Stimulated activated CD4-positive, alpha-beta T cell treated with anti-CD3 and anti-CD28 coated beads, Interleukin-12 subunit alpha, Interleukin-12 subunit beta, amount 100 ng/mL, for 24 hours (primary cell): ENCODE results near the gene IRS2.
"Not testable (repeated sequence)": the region's sequence is repeated elsewhere in the genome, so short reads cannot be mapped to it uniquely, and the experiment has no call there.

Experiments
- DNase-seq, 2 experiments: peaks; one replicate each; pipeline ENCODE4 v3.0.0-alpha.2; 2020; ENCODE audit warnings: low read depth in 2 of 2

Gene IRS2, protein sequence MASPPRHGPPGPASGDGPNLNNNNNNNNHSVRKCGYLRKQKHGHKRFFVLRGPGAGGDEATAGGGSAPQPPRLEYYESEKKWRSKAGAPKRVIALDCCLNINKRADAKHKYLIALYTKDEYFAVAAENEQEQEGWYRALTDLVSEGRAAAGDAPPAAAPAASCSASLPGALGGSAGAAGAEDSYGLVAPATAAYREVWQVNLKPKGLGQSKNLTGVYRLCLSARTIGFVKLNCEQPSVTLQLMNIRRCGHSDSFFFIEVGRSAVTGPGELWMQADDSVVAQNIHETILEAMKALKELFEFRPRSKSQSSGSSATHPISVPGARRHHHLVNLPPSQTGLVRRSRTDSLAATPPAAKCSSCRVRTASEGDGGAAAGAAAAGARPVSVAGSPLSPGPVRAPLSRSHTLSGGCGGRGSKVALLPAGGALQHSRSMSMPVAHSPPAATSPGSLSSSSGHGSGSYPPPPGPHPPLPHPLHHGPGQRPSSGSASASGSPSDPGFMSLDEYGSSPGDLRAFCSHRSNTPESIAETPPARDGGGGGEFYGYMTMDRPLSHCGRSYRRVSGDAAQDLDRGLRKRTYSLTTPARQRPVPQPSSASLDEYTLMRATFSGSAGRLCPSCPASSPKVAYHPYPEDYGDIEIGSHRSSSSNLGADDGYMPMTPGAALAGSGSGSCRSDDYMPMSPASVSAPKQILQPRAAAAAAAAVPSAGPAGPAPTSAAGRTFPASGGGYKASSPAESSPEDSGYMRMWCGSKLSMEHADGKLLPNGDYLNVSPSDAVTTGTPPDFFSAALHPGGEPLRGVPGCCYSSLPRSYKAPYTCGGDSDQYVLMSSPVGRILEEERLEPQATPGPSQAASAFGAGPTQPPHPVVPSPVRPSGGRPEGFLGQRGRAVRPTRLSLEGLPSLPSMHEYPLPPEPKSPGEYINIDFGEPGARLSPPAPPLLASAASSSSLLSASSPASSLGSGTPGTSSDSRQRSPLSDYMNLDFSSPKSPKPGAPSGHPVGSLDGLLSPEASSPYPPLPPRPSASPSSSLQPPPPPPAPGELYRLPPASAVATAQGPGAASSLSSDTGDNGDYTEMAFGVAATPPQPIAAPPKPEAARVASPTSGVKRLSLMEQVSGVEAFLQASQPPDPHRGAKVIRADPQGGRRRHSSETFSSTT (N-terminal part only)

GRCh38 chr13:109786457-109787134 lies at the start of gene IRS2:
Gene IRS2, minus strand, starts transcription at chr13:109786583. Its CDS starts 530 bp downstream, at chr13:109786053.
- peak; percentile 79 to 80 for DNase-seq

DNA sequence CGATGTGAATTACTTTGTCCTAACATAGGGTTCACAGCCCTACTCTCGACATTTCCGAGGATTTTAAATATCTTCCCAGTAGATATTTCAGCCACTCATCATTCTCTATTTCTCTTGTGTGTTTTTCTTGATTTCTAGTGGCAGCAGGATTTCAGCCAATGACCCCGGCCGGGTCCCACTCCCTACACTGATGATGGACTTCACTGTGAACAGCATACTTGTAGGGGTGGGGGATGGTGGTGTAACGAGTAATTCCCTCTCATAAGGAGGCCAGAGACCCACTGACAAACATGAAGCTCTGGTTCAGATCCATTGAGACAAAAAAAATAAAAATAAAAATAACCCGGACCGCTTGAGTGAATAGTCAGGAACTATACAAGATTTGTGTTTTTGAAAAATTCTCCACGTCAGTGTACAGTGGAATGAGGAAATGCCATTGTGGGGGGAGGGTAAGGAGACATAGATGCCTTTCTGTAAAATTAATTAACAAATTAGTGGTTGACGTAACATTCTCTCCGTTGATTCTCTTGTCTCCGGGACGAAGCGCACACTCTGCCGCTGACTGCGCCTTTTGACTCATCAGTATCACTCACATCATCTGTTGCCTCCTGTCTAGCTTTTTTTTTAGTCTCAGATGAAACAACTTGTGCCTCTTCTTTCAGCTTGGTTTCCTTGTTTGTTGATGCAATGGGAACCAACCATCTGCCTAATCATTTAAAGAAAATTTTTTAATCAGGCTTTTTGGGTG lies 48.8 kb upstream of the IRS2 start:
- DNase-seq: no peak

GRCh38 chr13:109833940-109834339 lies 47.6 kb upstream of the IRS2 start:
- no peak for DNase-seq

DNA sequence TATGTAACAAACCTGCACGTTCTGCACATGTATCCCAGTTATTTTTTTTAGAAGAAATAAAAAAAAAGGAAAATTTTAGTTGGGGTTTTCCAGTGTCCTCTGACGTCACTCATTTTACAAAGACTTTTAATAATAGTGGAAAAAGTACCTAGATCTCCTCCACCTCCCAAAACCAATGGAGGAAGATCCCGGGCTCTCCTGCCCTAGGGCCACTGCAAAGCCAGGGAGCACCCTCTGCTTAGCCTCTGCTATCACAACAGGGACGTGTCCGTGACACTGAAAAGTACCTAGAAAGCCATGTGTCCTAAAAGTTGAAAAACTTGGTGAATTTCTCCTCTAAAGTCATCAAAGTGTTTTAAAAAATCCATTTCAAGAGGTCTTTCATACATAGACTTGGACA lies 46.7 kb upstream of the IRS2 start:
- no peak for DNase-seq

- not testable (repeated sequence) for DNase-seq
Observed at GRCh38 chr13:109828591-109829316, 42.4 kb upstream of the IRS2 start.

DNA sequence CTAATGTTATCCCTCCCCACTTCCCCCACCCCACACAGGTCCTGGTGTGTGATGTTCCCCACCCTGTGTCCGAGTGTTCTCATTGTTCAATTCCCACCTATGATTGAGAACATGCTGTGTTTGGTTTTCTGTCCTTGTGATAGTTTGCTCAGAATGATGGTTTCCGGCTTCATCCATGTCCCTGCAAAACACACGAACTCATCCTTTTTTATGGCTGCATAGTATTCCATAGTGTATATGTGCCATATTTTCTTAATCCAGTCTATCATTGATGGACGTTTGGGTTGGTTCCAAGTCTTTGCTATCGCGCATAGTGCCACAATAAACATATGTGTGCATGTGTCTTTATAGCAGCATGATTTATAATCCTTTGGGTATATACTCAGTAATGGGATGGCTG lies 36.8 kb upstream of the IRS2 start:
- not testable (repeated sequence) for DNase-seq

GRCh38 chr13:109821103-109821502 lies 34.7 kb upstream of the IRS2 start:
- DNase-seq: no peak

DNA sequence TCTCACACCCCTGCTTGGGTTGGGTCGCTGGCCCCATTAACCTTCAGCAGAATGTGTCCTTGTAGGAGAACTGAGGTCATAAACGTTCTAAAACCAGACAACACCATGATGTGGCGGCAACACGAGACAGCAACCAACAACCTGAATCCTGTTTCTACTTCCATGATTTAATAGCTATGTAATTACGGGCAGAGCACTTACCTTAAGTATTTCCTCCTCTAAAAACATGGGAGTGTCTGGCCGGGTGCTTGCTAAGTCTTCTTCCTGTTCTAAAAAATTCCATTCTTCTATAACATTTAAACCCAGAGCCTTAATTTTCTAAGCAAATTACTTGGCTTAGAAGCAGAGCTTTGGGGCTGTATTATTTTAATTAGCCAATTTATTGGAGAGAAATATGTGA lies 33.5 kb upstream of the IRS2 start:
- no peak for DNase-seq

DNA sequence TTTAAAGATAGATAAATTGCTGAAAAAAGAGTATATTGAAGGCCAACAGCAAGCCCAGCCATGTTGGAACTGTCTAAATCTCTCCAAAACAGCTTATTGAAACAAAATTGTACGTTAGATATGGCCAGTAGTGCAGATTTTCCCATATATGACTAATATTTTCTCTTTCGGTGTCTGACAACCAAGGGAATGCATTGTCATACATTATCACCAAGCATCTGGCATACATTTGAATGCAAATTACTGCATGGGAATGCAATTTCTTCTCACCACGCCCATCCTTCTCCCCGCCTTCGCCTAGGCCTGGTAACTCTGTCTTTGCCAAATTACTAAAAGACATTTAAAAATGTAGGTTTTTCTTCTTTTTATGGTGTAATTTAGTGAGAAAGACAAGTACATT lies 32.5 kb upstream of the IRS2 start:
- no peak for DNase-seq

DNA sequence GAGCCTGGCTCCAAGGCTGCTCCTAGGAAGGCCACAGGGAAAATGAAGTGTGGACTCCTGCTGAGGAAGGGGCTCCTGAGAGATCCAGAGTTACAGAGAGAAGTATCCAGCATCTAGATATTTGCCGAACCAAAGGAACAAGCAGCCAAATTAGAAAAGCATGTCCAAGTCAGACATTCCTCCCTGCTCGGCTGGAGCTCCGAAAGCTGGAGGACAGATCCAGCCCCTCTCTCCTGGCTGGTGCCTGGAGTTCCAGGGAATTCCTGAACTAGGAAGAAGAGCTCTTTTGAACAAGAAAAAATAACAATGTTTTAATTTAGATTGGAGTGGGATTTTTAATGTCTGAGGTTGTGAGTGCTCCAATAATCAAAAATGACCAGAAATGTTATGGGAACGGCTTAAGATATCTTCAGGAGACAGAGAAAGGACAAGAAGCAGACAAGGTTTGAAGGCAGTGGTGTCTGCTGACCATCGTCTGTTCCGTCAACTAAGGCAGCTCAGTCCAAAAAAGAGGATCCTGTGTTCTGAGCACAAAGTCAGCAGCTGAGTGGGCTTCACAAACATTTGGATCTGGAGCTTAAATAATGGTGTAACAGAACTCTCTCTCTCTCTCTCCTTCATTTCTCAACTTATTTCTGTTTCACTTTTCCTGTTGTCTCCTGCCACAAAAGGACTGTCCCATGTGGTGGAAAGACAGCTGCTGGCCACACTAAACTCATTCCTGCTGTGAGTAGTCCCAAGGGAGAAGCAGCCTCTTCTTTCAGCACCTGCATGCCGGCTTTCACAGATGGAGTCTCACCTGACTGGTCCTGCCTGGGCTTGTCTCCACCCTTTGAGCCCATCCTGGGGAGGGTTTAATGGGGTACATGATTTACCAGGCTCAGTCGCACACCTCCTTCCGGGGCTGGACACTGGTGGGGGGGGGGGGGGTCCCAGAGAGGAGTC lies 31.5 kb upstream of the IRS2 start:
- no peak for DNase-seq

GRCh38 chr13:109816808-109817203 lies 30.4 kb upstream of the IRS2 start:
- no peak for DNase-seq

DNA sequence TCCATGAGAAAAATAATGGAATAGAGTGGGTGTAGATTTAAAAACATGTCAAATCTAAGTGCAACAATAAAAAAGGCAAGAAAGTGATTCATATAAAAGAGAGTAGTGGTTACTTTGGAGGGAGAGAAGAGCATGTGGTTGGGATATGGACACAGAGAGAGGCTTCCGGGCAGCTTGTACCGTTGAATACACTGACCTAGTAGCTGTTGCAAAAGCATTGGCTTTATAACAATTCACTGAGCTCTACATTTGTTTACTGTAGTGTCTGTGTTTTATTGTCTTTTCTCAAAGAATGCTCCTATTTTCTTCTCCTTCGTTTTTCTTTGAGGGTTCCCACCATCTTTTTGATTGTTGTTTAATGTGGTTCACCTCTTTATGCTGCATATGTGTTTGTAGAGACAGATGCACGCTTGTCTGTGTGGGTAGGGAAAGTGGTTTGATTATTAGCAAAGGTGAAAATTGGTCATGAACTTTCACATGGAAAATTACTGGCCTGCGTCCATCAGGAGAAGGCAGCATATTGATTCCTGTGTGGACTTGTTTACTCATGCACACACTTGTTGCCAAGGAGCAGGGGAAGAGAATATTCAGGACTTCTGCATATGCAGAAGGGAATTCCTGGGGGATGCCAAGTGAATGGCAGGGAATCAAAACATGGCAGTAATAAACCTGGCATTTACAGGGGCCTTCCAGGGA lies 29.9 kb upstream of the IRS2 start:
- DNase-seq: no peak

- no peak for DNase-seq
Observed at GRCh38 chr13:109815651-109816050, 29.3 kb upstream of the IRS2 start.

- DNase-seq: no peak
Observed at GRCh38 chr13:109813663-109814062, 27.3 kb upstream of the IRS2 start.

DNA sequence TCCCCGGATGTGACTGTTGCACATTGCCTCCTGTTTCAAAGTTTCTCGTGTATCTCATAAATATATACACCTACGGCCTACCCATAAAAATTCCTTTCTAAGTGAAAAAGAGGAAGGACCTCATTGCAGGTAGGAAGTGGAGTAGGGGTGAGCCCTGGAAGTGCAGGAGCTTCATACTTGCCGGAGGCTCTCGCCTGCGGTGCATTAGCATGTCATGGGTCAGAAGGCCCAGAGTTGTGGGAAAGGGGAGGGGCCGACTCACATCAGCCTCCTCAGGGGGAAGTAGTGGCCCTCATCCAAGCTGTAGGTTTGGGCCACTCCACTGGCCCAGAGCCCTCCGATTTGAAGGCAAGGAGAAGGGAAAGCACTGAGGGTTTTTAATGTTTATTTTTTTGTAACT lies 26.0 kb upstream of the IRS2 start:
- no peak for DNase-seq

DNA sequence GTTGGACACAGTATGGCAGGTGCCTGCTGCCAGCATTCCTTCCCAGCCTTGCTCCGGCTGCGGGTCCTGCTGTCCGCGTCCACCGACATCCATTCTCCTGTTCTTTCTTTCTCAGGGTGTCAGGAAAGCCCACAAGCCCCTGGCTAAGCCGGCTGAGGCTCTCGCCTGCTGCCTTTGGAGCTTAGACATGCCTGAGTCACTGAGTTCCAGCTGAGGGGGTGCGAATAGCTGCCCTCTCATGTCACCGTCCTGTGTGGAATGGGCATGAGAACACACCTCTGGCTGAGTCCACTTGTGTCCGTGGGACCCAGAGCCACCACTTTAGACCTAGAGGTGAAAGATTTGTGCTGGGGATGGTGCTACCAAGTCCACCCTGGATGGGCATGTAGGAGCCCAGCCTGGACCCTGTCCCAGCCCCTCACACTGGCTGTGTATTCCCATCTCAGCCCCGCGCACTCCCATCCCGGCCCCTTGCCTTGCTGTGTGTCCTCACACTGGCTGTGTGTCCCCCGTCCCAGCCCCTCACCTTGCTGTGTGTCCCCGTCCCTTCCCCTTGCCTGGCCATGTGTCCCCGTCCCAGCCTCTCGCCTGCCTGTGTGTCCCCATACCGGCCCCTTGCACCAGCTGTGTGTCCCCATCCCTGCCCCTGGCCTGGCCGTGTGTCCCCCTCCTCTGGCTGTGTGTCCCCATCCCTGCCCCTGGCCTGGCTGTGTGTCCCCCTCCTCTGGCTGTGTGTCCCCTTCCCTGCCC lies 24.6 kb upstream of the IRS2 start:
- DNase-seq: no peak

DNA sequence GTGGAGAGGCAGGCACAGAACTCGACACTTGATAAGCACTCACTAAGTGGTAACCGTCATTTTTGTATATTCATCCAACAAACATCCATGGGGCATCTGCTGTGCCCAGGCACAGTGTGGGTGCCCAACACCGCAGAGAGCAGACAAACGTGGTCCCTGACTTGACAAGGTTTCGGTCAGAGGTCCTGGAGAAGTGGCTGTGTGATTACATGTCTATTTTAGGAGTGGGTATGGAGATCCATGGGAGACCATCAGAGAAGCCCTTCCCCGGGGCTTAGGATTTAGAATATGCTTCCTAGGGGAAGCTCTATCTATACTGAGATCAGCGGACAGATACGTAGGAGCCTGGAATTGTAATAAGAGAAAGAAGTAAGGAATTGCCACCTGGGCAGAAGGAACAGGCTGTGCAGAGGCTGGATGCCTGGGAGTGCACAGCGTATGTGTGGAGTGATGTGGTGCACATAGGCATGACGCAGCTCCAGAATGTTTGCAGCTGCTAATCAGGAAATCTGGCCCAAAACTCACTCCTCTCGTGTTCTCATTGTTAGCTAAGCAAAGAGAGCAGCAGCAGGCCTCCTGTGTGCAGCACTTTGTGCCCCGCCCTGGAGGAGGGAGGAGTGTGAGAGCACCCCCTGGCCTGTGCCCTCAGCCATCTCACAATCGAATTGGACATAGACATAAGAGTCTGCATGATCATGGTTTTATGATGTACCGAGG lies 23.0 kb upstream of the IRS2 start:
- DNase-seq: no peak
